GM12878 (cell line): ENCODE data around the gene KCNAB2. TPM values are rescaled to one million over a fixed set of nuclear protein-coding genes. Genes with fewer than 3 reads are reported as not detected.
A peak's percentile ranks its signal among the peaks of the same experiment; 100 is the strongest.
"Not testable (repeated sequence)": the region's sequence is repeated elsewhere in the genome, so short reads cannot be mapped to it uniquely, and the experiment has no call there.

Source experiments
- ATAC-seq: fragments of 200-7000 bp; cut with Tn5 transposase; 3 replicates; pipeline ENCODE4 v1.9.1; 2020; ENCODE audit warnings: mild to moderate bottlenecking, moderate library complexity
- BruUV-seq: library from RNA; stranded (reverse); fragments of 400-500 nt; replicated peaks from 2 replicates; lab custom pipeline; 2021; lab: Mats Ljungman, UMichigan
- CTCF ChIA-PET: fragments of 300-600 bp; sonication (Branson Sonifier 250); formaldehyde crosslinking; extraction: SDS; loops from one replicate; lab custom pipeline; 2021; ENCODE audit warnings: inconsistent platforms; lab: Yijun Ruan, JAX
- POLR2A ChIA-PET: fragments of 350-600 bp; formaldehyde crosslinking; extraction: SDS; loops from one replicate; lab custom pipeline; 2021; ENCODE audit warnings: inconsistent platforms; lab: Charles Lee
- RAD21 ChIA-PET: fragments of 300-600 bp; sonication (Branson Sonifier 250); formaldehyde crosslinking; loops from one replicate; lab custom pipeline; 2023; ENCODE audit warnings: antibody characterized with exemption; ENCODE audit not compliant: unreplicated experiment; lab: Charles Lee
- SMC1A ChIA-PET: fragments of 300-600 bp; sonication (Branson Sonifier 250); formaldehyde crosslinking; loops from one replicate; lab custom pipeline; 2023; ENCODE audit not compliant: unreplicated experiment, uncharacterized antibody; lab: Charles Lee
- DNase-seq: peaks from one replicate; pipeline ENCODE4 v3.0.0-alpha.2; 2011; ENCODE audit warnings: low read depth, low spot score
- FAIRE-seq: peaks from 3 replicates; lab custom pipeline; 2011; peaks lifted over from hg19 to GRCh38; lab: Jason Lieb, UNC
- H2AFZ ChIP-seq: 2 replicates; pipeline ENCODE4 v1.6.0; 2011; ENCODE audit warnings: low read depth, low read length, control low read depth; ENCODE audit not compliant: control insufficient read depth
- H3K27ac ChIP-seq: 2 replicates; pipeline ENCODE4 v1.5.1; 2011; ENCODE audit warnings: control low read depth; ENCODE audit not compliant: control insufficient read depth, insufficient read depth
- H3K27me3 ChIP-seq, 2 experiments: replicated peaks in 1 of 2; 2 replicates each; pipeline versions ENCODE4 v1.6.0 to v1.6.1; 2011; ENCODE audit warnings: low read length in 1 of 2; ENCODE audit not compliant: control insufficient read depth in 2 of 2, insufficient read depth in 2 of 2
- H3K36me3 ChIP-seq, 2 experiments: 2 replicates each; pipeline ENCODE4 v1.5.1; 2011; ENCODE audit warnings: low read length in 1 of 2; ENCODE audit not compliant: control insufficient read depth in 2 of 2, insufficient read depth in 2 of 2
- H3K4me1 ChIP-seq: 2 replicates; pipeline ENCODE4 v1.6.1; 2011; ENCODE audit warnings: mild to moderate bottlenecking, low read length, moderate library complexity, mixed read lengths; ENCODE audit not compliant: control insufficient read depth, insufficient read depth
- H3K4me2 ChIP-seq: 2 replicates; pipeline ENCODE4 v1.6.0; 2011; ENCODE audit warnings: control low read depth; ENCODE audit not compliant: control insufficient read depth, insufficient read depth
- H3K4me3 ChIP-seq: fragments of 200-600 bp; sonication (generic); 2 replicates; pipeline ENCODE4 v1.5.1; 2016
- H3K79me2 ChIP-seq: 2 replicates; pipeline ENCODE4 v1.6.0; 2011; ENCODE audit warnings: low read length; ENCODE audit not compliant: control insufficient read depth, insufficient read depth
- H3K9ac ChIP-seq: 2 replicates; pipeline ENCODE4 v1.8.0; 2011; ENCODE audit warnings: low read length, control low read depth, mixed read lengths; ENCODE audit not compliant: control insufficient read depth, insufficient read depth
- H3K9me3 ChIP-seq: replicated peaks from 3 replicates; pipeline ENCODE4 v1.5.1; 2011; ENCODE audit warnings: mild to moderate bottlenecking, low read length; ENCODE audit not compliant: control insufficient read depth, insufficient read depth
- H4K20me1 ChIP-seq: 2 replicates; pipeline ENCODE4 v1.6.0; 2011; ENCODE audit not compliant: control insufficient read depth, insufficient read depth
- LARP7 ChIP-seq: fragments of 450-650 bp; IDR thresholded peaks from 2 replicates; pipeline ENCODE4 v1.6.1; 2017; ENCODE audit warnings: mild to moderate bottlenecking
- ZBTB40 ChIP-seq: fragments of 450-650 bp; IDR thresholded peaks from 2 replicates; pipeline ENCODE4 v1.6.1; 2016; ENCODE audit warnings: mild to moderate bottlenecking, moderate library complexity, borderline replicate concordance
- WGBS: methylation state at CpG from one replicate; pipeline ENCODE4 v1.1.6; 2016; ENCODE audit warnings: low lambda C conversion rate; ENCODE audit not compliant: insufficient replicate concordance, insufficient coverage; ENCODE audit errors: missing lambda C conversion rate; 5-methylcytosine and 5-hydroxymethylcytosine counted together
- in situ Hi-C: fragments of 300-500 bp; cut with MboI; formaldehyde crosslinking; loops from 9 replicates; pipeline ENCODE4 v1.14.3; 2018; ENCODE audit warnings: mixed read lengths
- intact Hi-C: fragments of 100-400 bp; cut with micrococcal nuclease; formaldehyde crosslinking; loops from one replicate; pipeline ENCODE4 v1.14.2; 2022; ENCODE audit not compliant: unreplicated experiment
- polyA plus RNA-seq, 11 experiments: library from polyadenylated mRNA; depleted of rRNA in 4 of 11; unstranded in 6 of 11; stranded (reverse) in 5 of 11; fragments of >200 nt; fragmentation: Nextera tagmentation in 4 of 11; fragmentation: Illumina TruSeq in 1 of 11; extraction: Ambion mirVana in 4 of 11; extraction: Trizol in 1 of 11; gene quantifications; 1 replicate in 1 of 11; 2 replicates in 10 of 11; pipeline versions ENCODE4 v1.2.1 to v1.2.3, GENCODE V29; 2011 to 2016; ENCODE audit warnings: inconsistent platforms in 2 of 11, missing spikeins in 2 of 11, low read depth in 1 of 11
- total RNA-seq, 4 experiments: library from RNA; depleted of rRNA in 3 of 4; stranded (reverse); fragments of >200 nt in 3 of 4; fragmentation: Illumina TruSeq in 1 of 4; extraction: Trizol in 1 of 4; gene quantifications; 2 replicates each; pipeline versions ENCODE4 v1.2.1 to v1.2.3, GENCODE V29; 2013 to 2021

The KCNAB2 gene
- total and polyA plus RNA-seq, 10 of the 15 experiments (the other 5 are each of a cell fraction or from before 2014, with no cell fraction given) = 2.9 to 123 (median 62.4) TPM

GRCh38 chr1:6075748-6076147, 30.1 kb downstream of the KCNAB2 start:
- H3K36me3 ChIP-seq = peaks cover 11 to 16% of the 10 kb centered on the region in 2 experiments
- no peaks in the 10 kb centered on the region for H3K4me1 ChIP-seq
- DNase-seq = no peak
- H3K79me2 ChIP-seq = no peaks in the 10 kb centered on the region
- no peaks in the 10 kb centered on the region for H3K27me3 ChIP-seq
- H3K4me2 ChIP-seq = no peak overlapping the region
- ATAC-seq = no peak; the same call in 1 of the 3 replicates
- intact Hi-C loops = no loop called here
- POLR2A ChIA-PET = no interaction called here
- H3K9me3 ChIP-seq = no peaks in the 10 kb centered on the region
- H3K4me3 ChIP-seq = no peak overlapping the region
- no peak for FAIRE-seq
- RAD21 ChIA-PET = no interaction called here
- H2AFZ ChIP-seq = no peak overlapping the region
- WGBS = 80% methylated on average over 3 of the region's 3 CpGs
- in situ Hi-C loops = no loop called here
- H3K27ac ChIP-seq = no peak overlapping the region
- BruUV-seq = no TSS peak
- peaks cover 3% of the 10 kb centered on the region for H4K20me1 ChIP-seq
- SMC1A ChIA-PET = no interaction called here
- TF ChIP-seq LARP7 (no peak), ZBTB40 (peak; percentile 91)
- CTCF ChIA-PET = no interaction called here
- H3K9ac ChIP-seq = no peak overlapping the region

- in situ Hi-C loops, H3K9ac ChIP-seq, H4K20me1 ChIP-seq, H3K79me2 ChIP-seq, H3K4me1 ChIP-seq, H3K27ac ChIP-seq, RAD21 ChIA-PET, H3K9me3 ChIP-seq, H2AFZ ChIP-seq, POLR2A ChIA-PET, H3K27me3 ChIP-seq, intact Hi-C loops, SMC1A ChIA-PET, CTCF ChIA-PET, FAIRE-seq, BruUV-seq, H3K4me3 ChIP-seq, DNase-seq, H3K4me2 ChIP-seq, ATAC-seq: not testable (repeated sequence)
- peaks cover 13 to 18% of the 10 kb centered on the region in 2 experiments for H3K36me3 ChIP-seq
- WGBS = over 99% methylated on average over 8 of the region's 8 CpGs
Observed at GRCh38 chr1:6077061-6077460, 31.4 kb downstream of the KCNAB2 start.
